ENCODE data around the gene TNFAIP3.

GRCh38 chr6:137830511-137830911 is 36.5 kb upstream of the TNFAIP3 start:
- TF ChIP-seq CTCF (conservative IDR thresholded peaks at IDR 0.05; ENCODE audit: low read depth, low read length) (no peak), BHLHE40 (IDR thresholded peaks at IDR 0.05; ENCODE audit: low read depth, low read length) (no peak), NFE2L2 (IDR thresholded peaks at IDR 0.05; ENCODE audit: low read depth, low read length) (no peak), FOS (IDR thresholded peaks at IDR 0.05; ENCODE audit: low read depth, low read length) (no peak), POLR2A (IDR thresholded peaks at IDR 0.05; ENCODE audit: low read depth, low read length) (no peak), RFX5 (IDR thresholded peaks at IDR 0.05; ENCODE audit: low read depth, low read length) (no peak)
